ENCODE data around the gene BTBD1. TPM values are rescaled to one million over a fixed set of nuclear protein-coding genes. Genes with fewer than 3 reads are reported as not detected.
A peak's percentile ranks its signal among the peaks of the same experiment; 100 is the strongest.
"Not testable (repeated sequence)": the region's sequence is repeated elsewhere in the genome, so short reads cannot be mapped to it uniquely, and the experiment has no call there.

The BTBD1 gene
- total and polyA plus RNA-seq, 7 donors: 93.5 to 193 (median 151) TPM

- TF ChIP-seq CTCF (IDR thresholded peaks at IDR 0.05): no peak
- Histone ChIP-seq H3K4me3 (no peak overlapping the region), H3K27me3 (ENCODE audit: insufficient read depth in 3 of 3, low read length in 2 of 3) (no peaks in the 10 kb centered on the region), H3K36me3 (ENCODE audit: insufficient read depth in 1 of 2, low read depth in 1 of 2) (no peaks in the 10 kb centered on the region), H3K9me3 (no peaks in the 10 kb centered on the region), H3K27ac (no peak overlapping the region), H3K4me1 (peaks cover 21% of the 10 kb centered on the region)
- DNase-seq: no peak
- WGBS, 3 donors: 64 to 74% (median 64%) methylated on average over 4 of the region's 4 CpGs
- intact Hi-C loops (cut with DNase I): no loop called here
- ATAC-seq: peak in 2 of 4 donors; percentile 34 to 39
These were observed 25.4 kb upstream of the BTBD1 start for GRCh38 chr15:83092309-83092976.

GRCh38 chr15:83091965-83092308 is 24.9 kb upstream of the BTBD1 start:
- H3K36me3 ChIP-seq (ENCODE audit: insufficient read depth in 1 of 2, low read depth in 1 of 2); H3K27ac ChIP-seq; ATAC-seq; DNase-seq; intact Hi-C loops (cut with DNase I); H3K4me3 ChIP-seq; H3K9me3 ChIP-seq; H3K27me3 ChIP-seq (ENCODE audit: insufficient read depth in 3 of 3, low read length in 2 of 3): not testable (repeated sequence)
- peaks cover 23% of the 10 kb centered on the region for H3K4me1 ChIP-seq
- WGBS, 3 donors: 79 to 90% (median 89%) methylated on average over 3 of the region's 3 CpGs

GRCh38 chr15:83090465-83090864 is 23.4 kb upstream of the BTBD1 start:
- Histone ChIP-seq H3K9me3 (no peaks in the 10 kb centered on the region), H3K27ac (no peak overlapping the region), H3K4me1 (peaks cover 31% of the 10 kb centered on the region), H3K27me3 (ENCODE audit: insufficient read depth in 3 of 3, low read length in 2 of 3) (no peaks in the 10 kb centered on the region), H3K4me3 (no peak overlapping the region), H3K36me3 (ENCODE audit: insufficient read depth in 1 of 2, low read depth in 1 of 2) (no peaks in the 10 kb centered on the region)
- intact Hi-C loops (cut with DNase I): no loop called here
- ATAC-seq (no peak), DNase-seq (no peak)
- TF ChIP-seq CTCF (IDR thresholded peaks at IDR 0.05): no peak
- WGBS, 3 donors: 51 to 54% (median 52%) methylated on average over 4 of the region's 4 CpGs

- H3K36me3 ChIP-seq (ENCODE audit: insufficient read depth in 1 of 2, low read depth in 1 of 2): no peaks in the 10 kb centered on the region
- 41 to 59% (median 57%) methylated on average over 2 of the region's 2 CpGs for WGBS, 3 donors
- H3K4me1 ChIP-seq: peaks cover 19% of the 10 kb centered on the region
- no peaks in the 10 kb centered on the region for H3K9me3 ChIP-seq
- H3K27me3 ChIP-seq (ENCODE audit: insufficient read depth in 3 of 3, low read length in 2 of 3): no peaks in the 10 kb centered on the region
- TF ChIP-seq CTCF (IDR thresholded peaks at IDR 0.05): no peak
- no peak overlapping the region for H3K4me3 ChIP-seq
- ATAC-seq: no peak
- no peak for DNase-seq
- intact Hi-C loops (cut with DNase I): no loop called here
- H3K27ac ChIP-seq: peak overlapping the region; percentile 73
These were observed 21.8 kb upstream of the BTBD1 start for GRCh38 chr15:83088876-83089275.

GRCh38 chr15:83087576-83087975 is 20.5 kb upstream of the BTBD1 start:
- Histone ChIP-seq H3K27me3 (ENCODE audit: insufficient read depth in 3 of 3, low read length in 2 of 3) (no peaks in the 10 kb centered on the region), H3K4me3 (no peak overlapping the region), H3K27ac (peak overlapping the region; percentile 73), H3K4me1 (peaks cover 23% of the 10 kb centered on the region), H3K36me3 (ENCODE audit: insufficient read depth in 1 of 2, low read depth in 1 of 2) (no peaks in the 10 kb centered on the region), H3K9me3 (no peaks in the 10 kb centered on the region)
- peak; percentile 31 to 73 (median 54) for ATAC-seq
- 17 to 30% (median 28%) methylated on average over 2 of the region's 2 CpGs for WGBS, 3 donors
- intact Hi-C loops (cut with DNase I): no loop called here
- no peak for TF ChIP-seq CTCF (IDR thresholded peaks at IDR 0.05)
- DNase-seq: no peak

GRCh38 chr15:83085864-83086552 is 19.0 kb upstream of the BTBD1 start:
- intact Hi-C loops (cut with DNase I); H3K27me3 ChIP-seq (ENCODE audit: insufficient read depth in 3 of 3, low read length in 2 of 3): not testable (repeated sequence)
- peaks cover 26% of the 10 kb centered on the region for H3K4me1 ChIP-seq

GRCh38 chr15:83085461-83085860 is 18.4 kb upstream of the BTBD1 start:
- H3K4me1 ChIP-seq: peaks cover 26% of the 10 kb centered on the region
- H3K4me3 ChIP-seq; H3K9me3 ChIP-seq; DNase-seq; H3K36me3 ChIP-seq (ENCODE audit: insufficient read depth in 1 of 2, low read depth in 1 of 2); intact Hi-C loops (cut with DNase I); H3K27ac ChIP-seq; ATAC-seq; H3K27me3 ChIP-seq (ENCODE audit: insufficient read depth in 3 of 3, low read length in 2 of 3): not testable (repeated sequence)
- WGBS, 3 donors: 86 to 92% (median 89%) methylated on average over 3 of the region's 3 CpGs

More at GRCh38 chr15:83085864-83086552, 19.0 kb upstream of the BTBD1 start:
- not testable (repeated sequence) for ATAC-seq; H3K36me3 ChIP-seq (ENCODE audit: insufficient read depth in 1 of 2, low read depth in 1 of 2); H3K27ac ChIP-seq; H3K9me3 ChIP-seq; H3K4me3 ChIP-seq; DNase-seq
- WGBS, 3 donors: 92 to 94% (median 94%) methylated on average over 8 of the region's 8 CpGs
